MM.1S (cell line): ENCODE data around the gene KCNH1.

Source experiments
- DNase-seq: peaks from one replicate; pipeline ENCODE4 v3.0.0-alpha.2; 2015
- H2AFZ ChIP-seq: fragments of 300-600 bp; sonication (generic); 2 replicates; pipeline ENCODE4 v1.6.0; 2016; ENCODE audit warnings: antibody characterized with exemption, low read length
- H3F3A ChIP-seq: fragments of 300-600 bp; sonication (generic); 2 replicates; pipeline ENCODE4 v1.6.1; 2016; ENCODE audit warnings: mild to moderate bottlenecking, antibody characterized with exemption, low read length, moderate library complexity, mixed read lengths; ENCODE audit not compliant: insufficient read depth
- H3K27ac ChIP-seq: fragments of 300-600 bp; sonication (generic); 2 replicates; pipeline ENCODE4 v1.5.1; 2016; ENCODE audit warnings: mild to moderate bottlenecking, low read length
- H3K27me3 ChIP-seq: fragments of 300-600 bp; sonication (generic); replicated peaks from 2 replicates; pipeline ENCODE4 v1.6.0; 2016; ENCODE audit warnings: low read length; ENCODE audit not compliant: insufficient read depth
- H3K36me3 ChIP-seq: fragments of 300-600 bp; sonication (generic); replicated peaks from 2 replicates; pipeline ENCODE4 v1.6.1; 2016; ENCODE audit warnings: mild to moderate bottlenecking, low read length, mixed read lengths; ENCODE audit not compliant: insufficient read depth
- H3K4me1 ChIP-seq: fragments of 300-600 bp; sonication (generic); 2 replicates; pipeline ENCODE4 v1.6.1; 2016; ENCODE audit warnings: low read length, mixed read lengths
- H3K4me2 ChIP-seq: fragments of 300-600 bp; sonication (generic); 2 replicates; pipeline ENCODE4 v1.6.0; 2016; ENCODE audit warnings: low read depth, low read length
- H3K4me3 ChIP-seq: fragments of 300-600 bp; sonication (generic); 2 replicates; pipeline ENCODE4 v1.5.1; 2016; ENCODE audit warnings: low read length, mixed read lengths
- H3K79me2 ChIP-seq: fragments of 300-600 bp; sonication (generic); 2 replicates; pipeline ENCODE4 v1.6.1; 2016; ENCODE audit warnings: mixed run types, low read length, mixed read lengths
- H3K9ac ChIP-seq: fragments of 300-600 bp; sonication (generic); 2 replicates; pipeline ENCODE4 v1.6.1; 2016; ENCODE audit warnings: low read length, mixed read lengths
- H3K9me2 ChIP-seq: fragments of 300-600 bp; sonication (generic); replicated peaks from 2 replicates; pipeline ENCODE4 v1.6.1; 2016; ENCODE audit warnings: mild to moderate bottlenecking, low read length, mixed read lengths; ENCODE audit not compliant: insufficient read depth
- H3K9me3 ChIP-seq: fragments of 300-600 bp; sonication (generic); replicated peaks from 2 replicates; pipeline ENCODE4 v1.6.1; 2016; ENCODE audit warnings: mild to moderate bottlenecking, low read length, mixed read lengths; ENCODE audit not compliant: insufficient read depth
- H4K20me1 ChIP-seq: fragments of 300-600 bp; sonication (generic); 2 replicates; pipeline ENCODE4 v1.6.1; 2016; ENCODE audit warnings: mild to moderate bottlenecking, low read length, moderate library complexity, mixed read lengths; ENCODE audit not compliant: insufficient read depth
- EZH2 ChIP-seq: fragments of 300-600 bp; sonication (generic); optimal IDR thresholded peaks from 2 replicates; pipeline ENCODE3; 2017; ENCODE audit warnings: low read depth, mild to moderate bottlenecking, antibody characterized with exemption, low read length, mixed read lengths
- EZH2phosphoT487 ChIP-seq: fragments of 300-600 bp; sonication (generic); IDR thresholded peaks from 2 replicates; pipeline ENCODE4 v1.6.1; 2018; ENCODE audit warnings: antibody characterized with exemption, low read length
- TF ChIP-seq, protein P1 (sequence below): fragments of 300-600 bp; sonication (generic); IDR thresholded peaks from 2 replicates; pipeline ENCODE4 v1.5.1; 2016; ENCODE audit warnings: antibody characterized with exemption, low read length, mixed read lengths

The KCNH1 gene

DNA sequence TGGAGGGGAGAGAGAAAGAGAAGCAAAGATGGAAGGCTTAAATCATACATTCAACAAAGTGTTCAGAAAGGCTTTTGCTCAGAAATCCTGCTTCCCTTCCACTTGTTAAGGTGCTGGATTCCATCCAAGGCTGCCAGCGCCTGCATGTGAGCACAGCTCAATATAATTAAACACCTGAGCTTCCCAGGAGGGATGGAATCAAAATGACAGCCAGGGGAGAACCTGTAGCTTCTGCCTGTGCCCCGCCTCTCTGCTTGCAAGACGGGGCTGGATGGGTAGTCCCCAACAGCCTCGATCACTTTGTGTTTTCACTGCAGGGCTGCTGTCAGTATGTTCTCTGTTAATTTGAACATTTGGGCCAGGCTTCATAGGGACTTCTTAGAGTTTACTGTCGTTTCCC lies 225.7 kb downstream of the KCNH1 start:
- Histone ChIP-seq H3K4me3 (no peak overlapping the region), H3K4me1 (peaks cover 4% of the 10 kb centered on the region; the same call in 1 of the 2 replicates), H3K27me3 (no peaks in the 10 kb centered on the region), H3K36me3 (no peaks in the 10 kb centered on the region), H3K9me2 (no peaks in the 10 kb centered on the region), H3K4me2 (no peak overlapping the region), H3K27ac (no peak overlapping the region), H2AFZ (no peak overlapping the region), H3K79me2 (no peaks in the 10 kb centered on the region), H3K9ac (no peak overlapping the region), H3F3A (no peaks in the 10 kb centered on the region), H3K9me3 (no peaks in the 10 kb centered on the region), H4K20me1 (no peaks in the 10 kb centered on the region)
- DNase-seq: no peak
- TF ChIP-seq, protein P1, sequence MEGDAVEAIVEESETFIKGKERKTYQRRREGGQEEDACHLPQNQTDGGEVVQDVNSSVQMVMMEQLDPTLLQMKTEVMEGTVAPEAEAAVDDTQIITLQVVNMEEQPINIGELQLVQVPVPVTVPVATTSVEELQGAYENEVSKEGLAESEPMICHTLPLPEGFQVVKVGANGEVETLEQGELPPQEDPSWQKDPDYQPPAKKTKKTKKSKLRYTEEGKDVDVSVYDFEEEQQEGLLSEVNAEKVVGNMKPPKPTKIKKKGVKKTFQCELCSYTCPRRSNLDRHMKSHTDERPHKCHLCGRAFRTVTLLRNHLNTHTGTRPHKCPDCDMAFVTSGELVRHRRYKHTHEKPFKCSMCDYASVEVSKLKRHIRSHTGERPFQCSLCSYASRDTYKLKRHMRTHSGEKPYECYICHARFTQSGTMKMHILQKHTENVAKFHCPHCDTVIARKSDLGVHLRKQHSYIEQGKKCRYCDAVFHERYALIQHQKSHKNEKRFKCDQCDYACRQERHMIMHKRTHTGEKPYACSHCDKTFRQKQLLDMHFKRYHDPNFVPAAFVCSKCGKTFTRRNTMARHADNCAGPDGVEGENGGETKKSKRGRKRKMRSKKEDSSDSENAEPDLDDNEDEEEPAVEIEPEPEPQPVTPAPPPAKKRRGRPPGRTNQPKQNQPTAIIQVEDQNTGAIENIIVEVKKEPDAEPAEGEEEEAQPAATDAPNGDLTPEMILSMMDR: no peak
- TF ChIP-seq EZH2 (no peak), EZH2phosphoT487 (no peak)

DNA sequence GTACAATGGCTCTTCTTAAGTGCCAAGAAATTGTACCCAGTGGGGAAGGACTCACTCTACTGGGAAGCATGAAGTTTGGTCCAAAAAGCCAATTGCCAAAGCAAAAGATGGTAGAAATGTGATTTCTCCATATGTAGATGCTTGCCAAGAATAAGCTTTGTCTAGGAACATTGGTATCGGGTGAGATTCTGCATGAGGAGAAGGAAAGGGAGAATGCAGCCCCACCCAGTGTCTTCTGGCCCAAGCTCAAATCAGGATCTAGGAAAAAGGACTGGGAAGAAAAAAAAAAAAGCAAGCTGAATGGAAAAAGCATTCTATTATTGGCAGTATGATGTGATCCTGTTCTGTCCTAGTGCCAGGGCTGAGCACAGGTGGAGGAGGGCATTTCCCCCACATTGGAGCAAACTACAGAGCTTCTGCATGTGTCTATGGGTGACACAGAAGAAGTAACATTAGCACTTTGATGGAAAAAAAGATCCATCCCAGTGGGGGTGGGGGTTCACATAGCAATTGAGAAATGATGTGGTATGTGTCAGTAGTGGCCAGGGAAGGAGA lies 226.6 kb downstream of the KCNH1 start:
- H3K4me2 ChIP-seq: no peak overlapping the region
- no peaks in the 10 kb centered on the region for H3K9me3 ChIP-seq
- TF ChIP-seq, protein P1: no peak
- TF ChIP-seq EZH2 (no peak), EZH2phosphoT487 (no peak)
- no peak overlapping the region for H3K27ac ChIP-seq
- H3K9ac ChIP-seq: no peak overlapping the region
- no peaks in the 10 kb centered on the region for H3F3A ChIP-seq
- no peak overlapping the region for H3K4me3 ChIP-seq
- no peaks in the 10 kb centered on the region for H3K27me3 ChIP-seq
- no peaks in the 10 kb centered on the region for H4K20me1 ChIP-seq
- H3K79me2 ChIP-seq: no peaks in the 10 kb centered on the region
- no peak overlapping the region for H2AFZ ChIP-seq
- H3K36me3 ChIP-seq: no peaks in the 10 kb centered on the region
- H3K9me2 ChIP-seq: no peaks in the 10 kb centered on the region
- peaks cover 4% of the 10 kb centered on the region; the same call in 1 of the 2 replicates for H3K4me1 ChIP-seq
- no peak for DNase-seq

DNA sequence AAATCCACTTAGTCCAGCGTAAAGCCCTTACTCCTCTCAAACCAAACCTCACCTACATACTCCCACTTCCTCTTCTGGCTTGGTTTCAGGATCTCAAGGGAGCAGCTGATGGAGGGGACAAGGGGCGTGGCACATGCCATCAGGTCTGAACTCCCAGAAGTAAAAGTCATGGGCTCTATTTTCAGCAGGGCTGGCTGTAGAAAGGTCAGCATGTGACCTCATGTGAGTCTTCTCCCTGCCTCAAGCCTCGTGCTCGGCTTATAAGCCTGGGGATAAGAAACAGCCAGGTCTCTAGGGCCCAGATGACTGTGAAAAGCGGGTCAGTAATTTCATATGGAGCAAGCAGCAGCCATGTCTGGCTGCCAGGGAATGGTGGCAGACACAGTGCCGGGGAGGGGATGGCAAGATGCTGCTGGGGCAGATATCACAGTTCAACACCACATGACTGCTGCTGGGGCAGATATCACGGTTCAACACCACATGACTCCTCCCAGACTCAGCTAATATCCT lies 227.9 kb downstream of the KCNH1 start:
- no peaks in the 10 kb centered on the region for H3K9me3 ChIP-seq
- H3K79me2 ChIP-seq: no peaks in the 10 kb centered on the region
- H3F3A ChIP-seq: no peaks in the 10 kb centered on the region
- H3K4me3 ChIP-seq: no peak overlapping the region
- H3K27me3 ChIP-seq: no peaks in the 10 kb centered on the region
- no peak overlapping the region for H3K27ac ChIP-seq
- no peaks in the 10 kb centered on the region for H4K20me1 ChIP-seq
- DNase-seq: no peak
- peaks cover 4% of the 10 kb centered on the region; the same call in 1 of the 2 replicates for H3K4me1 ChIP-seq
- no peaks in the 10 kb centered on the region for H3K9me2 ChIP-seq
- TF ChIP-seq EZH2 (no peak), EZH2phosphoT487 (no peak)
- TF ChIP-seq, protein P1: no peak
- no peak overlapping the region for H3K9ac ChIP-seq
- H3K36me3 ChIP-seq: no peaks in the 10 kb centered on the region
- H3K4me2 ChIP-seq: no peak overlapping the region
- no peak overlapping the region for H2AFZ ChIP-seq
